Measurements from ENCODE around the gene DNAAF5.

DNA sequence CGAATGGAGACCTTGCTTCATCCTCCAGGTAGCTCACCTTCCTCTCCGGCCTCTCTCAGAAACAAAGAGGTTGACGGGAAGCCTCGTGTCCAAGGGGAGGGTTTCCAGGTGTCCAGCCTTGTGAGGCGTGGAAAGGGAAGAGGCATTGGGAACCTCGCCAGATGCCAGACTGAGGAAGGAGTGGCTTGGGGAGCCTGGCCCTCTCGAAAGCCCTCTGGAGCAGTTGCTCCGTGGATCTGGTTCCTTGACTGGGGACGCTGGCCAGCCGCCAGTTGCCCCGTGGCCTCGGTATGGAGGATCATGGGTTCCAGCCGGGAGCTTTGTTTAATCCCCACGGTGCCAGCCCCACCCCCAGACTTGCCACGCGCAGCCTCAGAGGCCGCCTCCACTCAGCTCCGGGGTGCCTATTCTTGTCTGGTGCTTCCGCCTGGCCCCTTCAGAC lies 75.5 kb downstream of the DNAAF5 start:
- TF ChIP-seq, protein P1, sequence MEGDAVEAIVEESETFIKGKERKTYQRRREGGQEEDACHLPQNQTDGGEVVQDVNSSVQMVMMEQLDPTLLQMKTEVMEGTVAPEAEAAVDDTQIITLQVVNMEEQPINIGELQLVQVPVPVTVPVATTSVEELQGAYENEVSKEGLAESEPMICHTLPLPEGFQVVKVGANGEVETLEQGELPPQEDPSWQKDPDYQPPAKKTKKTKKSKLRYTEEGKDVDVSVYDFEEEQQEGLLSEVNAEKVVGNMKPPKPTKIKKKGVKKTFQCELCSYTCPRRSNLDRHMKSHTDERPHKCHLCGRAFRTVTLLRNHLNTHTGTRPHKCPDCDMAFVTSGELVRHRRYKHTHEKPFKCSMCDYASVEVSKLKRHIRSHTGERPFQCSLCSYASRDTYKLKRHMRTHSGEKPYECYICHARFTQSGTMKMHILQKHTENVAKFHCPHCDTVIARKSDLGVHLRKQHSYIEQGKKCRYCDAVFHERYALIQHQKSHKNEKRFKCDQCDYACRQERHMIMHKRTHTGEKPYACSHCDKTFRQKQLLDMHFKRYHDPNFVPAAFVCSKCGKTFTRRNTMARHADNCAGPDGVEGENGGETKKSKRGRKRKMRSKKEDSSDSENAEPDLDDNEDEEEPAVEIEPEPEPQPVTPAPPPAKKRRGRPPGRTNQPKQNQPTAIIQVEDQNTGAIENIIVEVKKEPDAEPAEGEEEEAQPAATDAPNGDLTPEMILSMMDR (IDR thresholded peaks at IDR 0.05): no peak
- TF ChIP-seq POLR2A (IDR thresholded peaks at IDR 0.05): no peak

All from lower leg skin (tissue), 3 donors.